Stimulated activated CD8-positive, alpha-beta memory T cell treated with anti-CD3 and anti-CD28 coated beads, Interleukin-15, amount 100 ng/mL, for 4 hours (primary cell): Measurements from ENCODE around the gene SMC5.
A peak's percentile ranks its signal among the peaks of the same experiment; 100 is the strongest.
"Not testable (repeated sequence)": the region's sequence is repeated elsewhere in the genome, so short reads cannot be mapped to it uniquely, and the experiment has no call there.

Experiments used
- DNase-seq, 2 donors: peaks; one replicate each; pipeline ENCODE4 v3.0.0-alpha.2; 2020; ENCODE audit warnings: low read depth in 2 of 2

Gene SMC5

GRCh38 chr9:70258692-70259511 lies at the start of gene SMC5:
TSS of gene SMC5 (plus strand) at chr9:70258978. CDS start at chr9:70259079, 101 bp downstream.
- peak; percentile 73 to 81 for DNase-seq

DNA sequence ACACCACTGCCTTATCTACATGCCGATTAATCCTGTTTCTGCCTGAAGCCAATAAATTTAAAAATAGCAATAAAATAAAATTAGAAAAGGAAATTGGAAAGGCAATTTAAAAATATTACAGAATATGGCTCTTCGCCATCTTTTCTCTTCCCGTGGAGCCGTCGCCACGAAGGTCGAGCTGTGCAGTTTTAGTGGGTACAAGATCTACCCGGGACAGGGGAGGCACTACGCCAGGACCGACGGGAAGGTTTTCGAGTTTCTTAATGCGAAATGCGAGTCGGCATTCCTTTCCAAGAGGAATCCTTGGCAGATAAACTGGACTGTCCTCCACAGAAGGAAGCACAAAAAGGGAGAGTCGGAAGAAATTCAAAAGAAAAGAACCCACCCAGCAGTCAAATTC lies 41.7 kb upstream of the SMC5 start:
- no peak for DNase-seq

DNA sequence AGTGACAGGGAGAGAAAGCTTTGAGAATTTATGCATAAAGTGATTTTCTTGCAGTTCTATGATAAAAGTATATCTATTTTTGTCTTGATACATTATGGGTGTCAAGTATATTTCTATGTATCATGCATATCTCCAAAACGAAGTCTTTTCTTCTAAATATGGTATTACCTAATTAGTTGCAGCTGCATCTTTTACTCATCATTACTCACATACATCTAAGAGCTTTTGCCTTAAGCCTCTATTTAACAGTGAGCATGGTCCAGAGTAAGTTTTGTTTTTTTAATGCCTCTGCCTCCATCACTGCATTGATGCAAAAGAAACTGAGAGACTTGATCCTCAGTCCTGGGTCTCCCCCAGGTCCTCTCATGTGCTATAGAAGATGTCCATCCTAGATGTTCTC lies 40.0 kb upstream of the SMC5 start:
- DNase-seq, result no peak

DNA sequence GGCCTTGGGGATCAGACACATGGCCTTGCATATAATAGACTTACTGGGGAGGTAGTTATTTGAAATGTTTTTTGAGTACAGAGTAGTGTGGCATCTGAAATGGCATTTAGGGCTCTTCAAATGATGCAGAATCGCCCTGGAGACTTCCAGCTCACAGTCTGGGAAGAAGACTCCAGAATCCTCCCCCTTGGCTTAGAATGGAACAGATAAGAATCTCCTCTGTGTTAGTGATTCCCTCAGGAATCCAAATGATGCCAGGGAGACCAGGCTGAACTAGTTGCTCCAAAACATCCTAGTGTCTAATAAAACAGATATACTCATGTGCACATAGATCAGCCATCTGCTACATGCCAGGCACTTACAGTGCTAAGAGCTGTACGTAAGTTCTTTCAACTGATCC lies 38.6 kb upstream of the SMC5 start:
- no peak for DNase-seq

DNA sequence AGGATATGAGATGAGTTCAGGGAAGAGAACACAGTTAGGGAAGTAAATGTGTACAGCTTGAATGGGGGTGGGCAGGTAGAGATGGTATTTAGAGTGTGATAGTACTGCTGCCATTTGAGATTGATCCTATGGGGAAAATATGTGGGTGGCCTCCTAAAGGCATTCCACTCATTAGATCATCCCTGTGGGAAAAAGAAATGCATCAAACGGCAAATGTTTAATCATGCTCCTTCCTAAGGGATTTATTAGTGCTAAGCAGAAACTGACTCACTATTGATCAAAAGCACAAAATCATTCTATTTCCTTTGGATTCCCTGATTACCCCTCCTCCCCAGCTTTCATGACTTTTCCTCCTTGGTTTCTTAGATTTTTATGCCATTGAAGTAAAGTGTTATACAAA lies 36.4 kb upstream of the SMC5 start:
- no peak for DNase-seq

DNA sequence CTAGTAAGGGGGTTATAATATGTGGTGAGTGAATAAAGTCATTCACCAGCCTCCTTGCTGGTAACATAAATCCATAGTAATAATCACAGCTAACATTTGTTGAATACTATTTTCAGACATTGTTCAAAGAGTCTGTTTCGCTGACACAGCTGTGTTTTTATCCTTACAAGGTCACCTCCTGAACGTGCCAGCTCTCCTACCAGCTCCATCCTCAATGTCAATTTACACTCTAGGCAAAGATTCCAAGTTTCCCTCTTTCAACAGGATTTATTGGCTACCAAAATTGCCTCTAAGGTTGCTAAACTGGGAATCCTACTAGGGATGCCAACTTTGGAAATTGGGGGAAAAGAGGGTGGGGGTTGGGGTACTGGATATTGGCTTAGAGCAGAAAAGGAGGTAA lies 30.7 kb upstream of the SMC5 start:
- DNase-seq, result no peak

GRCh38 chr9:70228611-70229010 lies 30.2 kb upstream of the SMC5 start:
- no peak for DNase-seq

DNA sequence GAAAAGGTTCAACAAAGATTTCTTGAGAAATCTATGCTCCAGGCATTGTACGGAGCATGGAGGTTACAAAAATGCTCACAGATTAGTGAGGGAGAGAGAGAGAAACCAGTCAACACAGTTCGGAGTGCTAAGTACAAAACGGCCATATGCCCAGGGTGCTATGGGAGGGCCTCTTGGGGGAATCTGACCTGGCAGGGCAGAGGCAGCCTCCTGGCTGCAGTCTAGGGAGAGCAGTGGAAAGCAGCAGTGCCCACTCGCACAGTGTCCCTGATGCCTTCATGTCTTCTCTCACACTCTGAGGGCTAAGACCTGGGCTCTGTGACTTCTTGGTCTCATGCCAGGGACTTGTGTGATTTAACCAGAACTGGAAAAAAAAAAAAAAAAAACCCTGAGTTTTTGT lies 29.8 kb upstream of the SMC5 start:
- no peak for DNase-seq

GRCh38 chr9:70229579-70229978 lies 29.2 kb upstream of the SMC5 start:
- no peak for DNase-seq

DNA sequence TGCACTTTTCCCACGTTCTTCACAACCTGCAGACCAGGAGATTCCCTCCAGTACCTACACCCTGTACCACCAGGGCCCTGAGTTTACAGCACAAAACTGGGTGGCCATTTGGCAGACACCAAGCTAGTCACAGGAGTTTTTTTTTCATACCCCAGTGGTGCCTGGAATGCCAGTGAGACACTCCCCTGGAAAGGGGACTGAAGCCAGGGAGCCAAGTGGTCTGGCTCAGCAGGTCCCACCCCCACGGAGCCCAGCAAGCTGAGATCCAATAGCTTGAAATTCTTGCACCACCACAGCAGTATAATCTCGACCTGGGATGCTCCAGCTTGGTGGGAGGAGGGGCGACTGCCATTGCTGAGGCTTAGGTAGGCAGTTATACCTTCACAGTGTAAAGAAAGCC lies 26.3 kb upstream of the SMC5 start:
- no peak for DNase-seq

- not testable (repeated sequence) for DNase-seq
Measured at GRCh38 chr9:70234208-70234607, 24.6 kb upstream of the SMC5 start.

DNA sequence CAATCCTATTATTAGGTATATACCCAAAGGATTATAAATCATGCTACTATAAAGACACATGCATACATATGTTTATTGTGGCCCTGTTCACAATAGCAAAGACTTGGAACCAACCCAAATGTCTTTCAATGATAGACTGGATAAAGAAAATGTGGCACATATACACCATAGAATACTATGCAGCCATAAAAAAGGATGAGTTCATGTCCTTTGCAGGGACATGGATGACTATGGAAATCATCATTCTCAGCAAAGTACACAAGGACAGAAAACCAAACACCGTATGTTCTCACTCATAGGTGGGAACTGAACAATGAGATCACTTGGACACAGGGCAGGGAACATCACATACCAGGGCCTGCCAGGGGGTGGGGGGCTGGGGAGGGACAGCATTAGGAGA lies 12.8 kb upstream of the SMC5 start:
- not testable (repeated sequence) for DNase-seq

GRCh38 chr9:70250221-70250620 lies 8.6 kb upstream of the SMC5 start:
- DNase-seq, result no peak

- DNase-seq, result no peak
Measured at GRCh38 chr9:70255486-70255885, 3.3 kb upstream of the SMC5 start.

- DNase-seq, result no peak
Measured at GRCh38 chr9:70256123-70256551, 2.6 kb upstream of the SMC5 start.

DNA sequence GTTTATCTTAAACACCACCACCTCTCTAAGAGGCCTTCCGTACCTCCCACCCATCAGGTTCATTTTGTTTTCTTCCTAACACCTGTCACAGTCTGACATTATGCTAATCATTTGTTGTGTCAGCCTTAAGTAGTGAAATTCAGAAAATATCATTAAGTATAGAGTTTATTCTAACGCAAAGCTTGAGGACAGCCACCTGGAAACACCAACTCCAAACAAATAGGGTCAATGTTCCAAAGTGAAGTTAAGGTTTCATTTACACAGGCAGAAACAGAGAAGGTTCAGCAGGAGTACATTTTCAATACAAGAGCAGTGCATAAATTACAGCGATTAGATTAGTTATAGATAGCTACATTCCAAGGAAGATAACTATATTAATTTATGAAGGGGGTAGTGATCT lies 1.3 kb upstream of the SMC5 start:
- DNase-seq, result no peak

DNA sequence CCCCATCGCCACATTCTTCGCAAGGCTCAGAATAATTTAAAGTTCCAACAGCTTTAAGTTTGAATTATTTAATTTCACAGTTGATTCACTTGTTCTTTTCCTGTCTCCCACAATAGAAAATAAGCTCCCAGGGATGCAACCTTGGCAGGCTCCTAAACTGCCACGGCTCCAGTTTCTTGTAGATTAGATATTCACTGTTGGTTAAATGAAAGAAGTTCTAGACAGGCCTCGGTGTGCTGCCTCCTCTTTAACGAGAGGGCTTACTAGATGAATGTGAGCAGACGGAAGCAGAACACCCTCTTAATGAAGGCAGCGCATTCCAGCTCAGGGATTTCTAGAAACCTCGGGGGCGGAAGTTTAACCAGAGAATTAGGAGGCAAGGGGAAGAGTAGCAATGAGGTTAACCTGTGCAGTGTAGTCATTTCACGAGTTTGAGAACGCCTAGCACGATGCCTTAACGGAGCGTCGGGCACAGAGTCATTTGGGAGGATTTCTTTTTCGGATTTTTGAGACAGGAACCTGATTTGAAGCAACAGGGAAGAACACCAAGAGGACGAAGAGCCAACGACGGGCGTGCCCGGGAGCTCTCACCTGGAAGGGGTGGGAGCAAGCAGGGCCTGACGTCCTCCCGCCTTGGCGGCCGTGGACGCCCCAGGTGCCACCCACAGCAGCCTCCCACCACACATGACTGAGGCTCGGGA lies 637 bp upstream of the SMC5 start:
- DNase-seq, result peak in 1 of 2 donors; percentile 7

DNA sequence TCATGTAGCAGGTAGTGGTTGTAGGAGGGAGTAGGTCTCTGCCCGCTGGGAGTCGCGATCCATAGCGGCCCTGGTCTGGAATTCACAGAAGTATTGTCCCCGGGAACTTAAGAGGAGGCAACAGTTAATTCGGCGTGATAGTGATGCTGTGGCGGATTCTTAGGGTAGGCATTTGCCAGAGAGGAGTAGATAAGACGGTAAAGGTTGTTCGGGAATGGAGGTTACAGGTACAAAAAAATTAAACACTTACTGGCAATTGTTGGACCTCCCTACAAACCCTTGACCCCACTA lies 679 bp downstream of the SMC5 start:
- no peak for DNase-seq

- DNase-seq, result no peak
Measured at GRCh38 chr9:70260007-70260443, 1.2 kb downstream of the SMC5 start.

- DNase-seq, result no peak
Measured at GRCh38 chr9:70260606-70261005, 1.8 kb downstream of the SMC5 start.

DNA sequence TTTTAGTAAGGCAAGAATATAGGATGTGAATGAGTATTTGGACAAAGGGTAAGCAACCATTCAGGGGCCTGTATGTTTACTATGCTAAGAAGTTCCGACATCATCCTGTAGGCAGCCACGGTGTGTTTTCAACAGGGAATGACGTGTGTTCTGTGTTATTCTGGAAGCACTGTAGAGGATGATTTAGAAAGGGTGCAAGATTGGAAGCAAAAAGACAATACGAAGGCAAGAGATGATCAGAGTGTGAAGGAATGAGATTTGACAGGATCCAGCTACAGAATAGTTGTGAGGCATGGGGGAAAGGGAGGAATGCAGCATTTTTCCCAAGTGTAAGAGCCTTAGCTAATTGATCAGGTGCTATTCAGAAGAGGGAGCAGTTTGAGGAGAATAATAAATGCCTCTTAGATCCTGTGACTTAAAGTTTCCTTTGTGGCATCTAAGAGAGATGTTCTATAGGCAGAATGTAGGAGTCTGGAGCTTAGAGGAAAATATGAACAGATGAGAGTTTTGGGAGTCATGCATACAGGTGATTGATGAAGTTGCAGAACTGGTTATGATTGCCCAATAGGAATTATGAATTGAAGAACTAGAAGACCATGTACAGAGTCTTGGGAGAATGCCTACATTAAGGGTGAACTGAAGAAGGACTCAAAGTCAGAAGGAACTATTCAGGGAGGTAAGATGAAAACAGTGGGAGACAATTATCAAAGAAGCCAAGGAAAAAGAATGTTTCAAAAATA lies 2.5 kb downstream of the SMC5 start:
- DNase-seq, result no peak

- DNase-seq, result no peak
Measured at GRCh38 chr9:70262366-70262765, 3.6 kb downstream of the SMC5 start.

DNA sequence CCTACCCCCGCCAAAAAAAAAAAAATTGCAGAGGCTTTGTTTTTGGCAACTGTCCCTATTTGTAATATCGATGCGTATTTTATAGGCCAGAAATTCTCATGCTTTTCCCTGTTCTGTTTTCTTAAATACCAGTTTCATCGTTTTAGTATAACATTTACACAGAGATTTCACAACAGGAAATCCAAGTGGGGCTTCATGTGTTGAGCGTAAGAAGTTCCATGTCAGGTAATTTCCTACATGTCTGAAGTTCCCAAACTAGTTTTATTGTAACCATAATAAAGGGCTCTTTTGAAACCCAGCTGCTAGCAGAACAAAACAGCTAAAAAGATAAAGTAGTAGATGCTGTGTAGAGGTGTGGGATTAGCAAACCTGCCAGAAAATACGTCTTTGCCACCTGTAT lies 4.2 kb downstream of the SMC5 start:
- no peak for DNase-seq
